ENCODE results near the gene COP1.

Gene COP1

GRCh38 chr1:176187001-176187400 lies 20.1 kb downstream of the COP1 start:
- H3K4me3 ChIP-seq (replicated peaks in 1 of 2; ENCODE audit: low read depth in 2 of 2, low read length in 2 of 2): no peak overlapping the region
- TF ChIP-seq, protein P1, sequence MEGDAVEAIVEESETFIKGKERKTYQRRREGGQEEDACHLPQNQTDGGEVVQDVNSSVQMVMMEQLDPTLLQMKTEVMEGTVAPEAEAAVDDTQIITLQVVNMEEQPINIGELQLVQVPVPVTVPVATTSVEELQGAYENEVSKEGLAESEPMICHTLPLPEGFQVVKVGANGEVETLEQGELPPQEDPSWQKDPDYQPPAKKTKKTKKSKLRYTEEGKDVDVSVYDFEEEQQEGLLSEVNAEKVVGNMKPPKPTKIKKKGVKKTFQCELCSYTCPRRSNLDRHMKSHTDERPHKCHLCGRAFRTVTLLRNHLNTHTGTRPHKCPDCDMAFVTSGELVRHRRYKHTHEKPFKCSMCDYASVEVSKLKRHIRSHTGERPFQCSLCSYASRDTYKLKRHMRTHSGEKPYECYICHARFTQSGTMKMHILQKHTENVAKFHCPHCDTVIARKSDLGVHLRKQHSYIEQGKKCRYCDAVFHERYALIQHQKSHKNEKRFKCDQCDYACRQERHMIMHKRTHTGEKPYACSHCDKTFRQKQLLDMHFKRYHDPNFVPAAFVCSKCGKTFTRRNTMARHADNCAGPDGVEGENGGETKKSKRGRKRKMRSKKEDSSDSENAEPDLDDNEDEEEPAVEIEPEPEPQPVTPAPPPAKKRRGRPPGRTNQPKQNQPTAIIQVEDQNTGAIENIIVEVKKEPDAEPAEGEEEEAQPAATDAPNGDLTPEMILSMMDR (IDR thresholded peaks at IDR 0.05; ENCODE audit: low read depth, low read length): no peak
- DNase-seq (ENCODE audit: low read depth in 2 of 2): no peak

DNA sequence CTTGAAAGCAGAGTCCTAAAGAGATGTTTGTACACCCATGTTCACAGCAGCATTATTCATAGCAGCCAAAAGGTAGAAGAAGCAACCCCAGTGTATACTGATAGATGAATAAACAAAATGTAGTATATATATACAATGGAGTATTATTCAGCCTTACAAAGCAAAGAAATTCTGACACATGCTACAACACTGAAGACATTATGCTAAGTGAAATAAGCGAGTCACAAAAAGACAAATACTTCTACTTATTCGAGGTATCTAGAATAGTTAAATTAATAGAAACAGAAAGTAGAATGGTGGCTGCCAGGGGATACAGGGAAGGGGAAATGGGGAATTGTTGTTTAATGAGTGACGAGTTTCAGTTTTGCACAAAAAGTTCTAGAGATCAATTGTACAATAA lies 23.5 kb downstream of the COP1 start:
- no peak for DNase-seq (ENCODE audit: low read depth in 2 of 2)
- H3K4me3 ChIP-seq (replicated peaks in 1 of 2; ENCODE audit: low read depth in 2 of 2, low read length in 2 of 2): no peak overlapping the region
- TF ChIP-seq, protein P1 (IDR thresholded peaks at IDR 0.05; ENCODE audit: low read depth, low read length): no peak

DNA sequence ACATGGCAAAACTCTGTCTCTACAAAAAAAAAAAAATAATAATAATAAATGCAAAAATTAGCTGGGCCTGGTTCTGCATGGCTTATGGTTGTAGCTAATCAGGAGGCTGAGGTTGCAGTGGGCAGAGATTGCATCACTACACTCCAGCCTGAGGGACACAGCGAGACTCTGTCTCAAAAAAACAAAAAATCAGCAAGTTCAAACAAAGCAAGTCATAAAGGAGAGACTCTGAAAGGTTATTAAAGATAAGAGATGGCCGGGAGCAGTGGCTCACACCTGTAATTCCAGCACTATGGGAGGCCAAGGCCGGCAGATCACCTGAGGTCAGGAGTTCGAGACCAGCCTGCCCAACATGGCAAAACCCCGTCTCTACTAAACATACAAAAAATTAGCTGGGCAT lies 28.8 kb downstream of the COP1 start:
- peak in 1 of 2 donors; percentile 6 for DNase-seq (ENCODE audit: low read depth in 2 of 2)
- TF ChIP-seq, protein P1 (IDR thresholded peaks at IDR 0.05; ENCODE audit: low read depth, low read length): no peak
- no peak overlapping the region for H3K4me3 ChIP-seq (replicated peaks in 1 of 2; ENCODE audit: low read depth in 2 of 2, low read length in 2 of 2)

DNA sequence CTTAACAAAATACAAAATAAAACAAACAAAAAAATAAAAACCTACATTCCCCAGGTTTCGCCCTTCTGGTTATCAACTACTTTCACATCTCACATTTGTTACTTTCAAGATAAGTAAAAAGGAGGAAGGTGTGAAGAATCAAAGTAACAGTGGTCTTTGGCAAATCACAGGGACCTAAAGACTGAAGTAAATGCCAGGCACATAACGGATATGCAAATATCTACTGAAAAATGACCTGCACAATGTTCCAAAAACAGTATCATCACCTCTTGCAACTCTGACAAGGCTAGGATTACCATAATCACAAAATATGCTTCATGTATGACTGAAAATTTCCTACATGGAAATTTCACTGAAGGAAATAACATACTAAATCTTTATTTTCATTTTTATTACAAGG lies 29.3 kb downstream of the COP1 start:
- H3K4me3 ChIP-seq (replicated peaks in 1 of 2; ENCODE audit: low read depth in 2 of 2, low read length in 2 of 2): no peak overlapping the region
- TF ChIP-seq, protein P1 (IDR thresholded peaks at IDR 0.05; ENCODE audit: low read depth, low read length): no peak
- DNase-seq (ENCODE audit: low read depth in 2 of 2): no peak

GRCh38 chr1:176174108-176174507 lies 33.0 kb downstream of the COP1 start:
- H3K4me3 ChIP-seq (replicated peaks in 1 of 2; ENCODE audit: low read depth in 2 of 2, low read length in 2 of 2): no peak overlapping the region
- TF ChIP-seq, protein P1 (IDR thresholded peaks at IDR 0.05; ENCODE audit: low read depth, low read length): no peak
- DNase-seq (ENCODE audit: low read depth in 2 of 2): peak in 1 of 2 donors; percentile 15

DNA sequence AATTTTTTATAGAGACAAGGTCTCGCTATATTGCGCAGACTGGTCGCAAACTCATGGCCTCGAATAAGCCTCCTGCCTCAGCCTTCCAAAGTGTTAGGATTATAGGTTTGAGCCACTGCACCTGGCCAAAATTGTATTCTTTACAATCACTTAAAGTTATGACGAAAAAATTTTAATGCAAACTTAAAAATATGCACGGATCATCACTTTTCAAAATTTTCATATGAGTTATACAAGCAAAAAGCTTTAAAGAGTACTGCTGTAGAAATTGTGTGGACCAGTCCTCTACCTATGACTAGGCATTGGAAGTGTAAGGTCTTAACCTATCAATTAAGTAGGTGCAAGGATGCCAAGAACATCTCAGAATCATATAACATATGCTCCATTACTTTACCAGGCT lies 34.9 kb downstream of the COP1 start:
- TF ChIP-seq, protein P1 (IDR thresholded peaks at IDR 0.05; ENCODE audit: low read depth, low read length): no peak
- no peak overlapping the region for H3K4me3 ChIP-seq (replicated peaks in 1 of 2; ENCODE audit: low read depth in 2 of 2, low read length in 2 of 2)
- DNase-seq (ENCODE audit: low read depth in 2 of 2): no peak

- TF ChIP-seq, protein P1 (IDR thresholded peaks at IDR 0.05; ENCODE audit: low read depth, low read length): no peak
- DNase-seq (ENCODE audit: low read depth in 2 of 2): no peak
- no peak overlapping the region for H3K4me3 ChIP-seq (replicated peaks in 1 of 2; ENCODE audit: low read depth in 2 of 2, low read length in 2 of 2)
Observed at GRCh38 chr1:176167210-176167609, 39.9 kb downstream of the COP1 start.

All from cardiac fibroblast (primary cell).